GM20000 (cell line): ENCODE data around the gene SPOCD1.

Experiments used
- DNase-seq: peaks from one replicate; pipeline ENCODE4 v3.0.0; 2012; ENCODE audit warnings: low spot score
- CTCF ChIP-seq: IDR thresholded peaks from 2 replicates; pipeline ENCODE4 v1.5.1; 2012; ENCODE audit warnings: mild to moderate bottlenecking, control low read depth; ENCODE audit errors: extremely low read depth, missing control alignments

Gene SPOCD1

GRCh38 chr1:31768407-31768907 is 47.4 kb downstream of the SPOCD1 start:
- TF ChIP-seq CTCF, result no peak
- DNase-seq, result no peak

GRCh38 chr1:31767225-31767624 is 48.6 kb downstream of the SPOCD1 start:
- TF ChIP-seq CTCF, result no peak
- DNase-seq, result no peak

- TF ChIP-seq CTCF, result no peak
- no peak for DNase-seq
Observed at GRCh38 chr1:31765516-31765915, 50.3 kb downstream of the SPOCD1 start.

GRCh38 chr1:31765041-31765467 is 50.8 kb downstream of the SPOCD1 start:
- peak; percentile 52 for DNase-seq
- no peak for TF ChIP-seq CTCF

- TF ChIP-seq CTCF, result no peak
- peak; percentile 73 for DNase-seq
Observed at GRCh38 chr1:31764312-31765040, 51.3 kb downstream of the SPOCD1 start, which contains the start of gene ADGRB2. Gene ADGRB2 (minus strand): TSS chr1:31764340. CDS start chr1:31757221, 7,119 bp downstream.

GRCh38 chr1:31763671-31764311 is 52.0 kb downstream of the SPOCD1 start:
- DNase-seq, result peak; percentile 59
- TF ChIP-seq CTCF, result no peak
